ENCODE data around the gene OCA2. TPM values are rescaled to one million over a fixed set of nuclear protein-coding genes. Genes with fewer than 3 reads are reported as not detected.

Gene OCA2
- total and polyA plus RNA-seq, 2 of the 8 experiments (the other 6 are each of a cell fraction or from before 2014, with no cell fraction given): 0.20 TPM

- Histone ChIP-seq H2BK120ac (replicated peaks; ENCODE audit: low read depth, low read length) (no peak overlapping the region), H4K8ac (ENCODE audit: extremely low read depth, insufficient read depth, low read length) (no peak overlapping the region), H3K4me2 (ENCODE audit: insufficient read depth in 1 of 2, low read depth in 2 of 2, low read length in 2 of 2) (no peak overlapping the region), H3K18ac (ENCODE audit: extremely low read depth, low read length) (no peak overlapping the region), H2BK15ac (ENCODE audit: low read length) (no peak overlapping the region), H4K5ac (ENCODE audit: insufficient read length, low read depth, low read length) (no peak overlapping the region), H3K23ac (ENCODE audit: insufficient read length) (no peak overlapping the region), H3K27ac (ENCODE audit: low read depth, low read length) (no peak overlapping the region), H3K79me2 (ENCODE audit: control insufficient read depth in 1 of 2, insufficient read depth in 2 of 2, low read length in 2 of 2) (no peaks in the 10 kb centered on the region), H3K9ac (replicated peaks in 1 of 4; ENCODE audit: extremely low read depth in 1 of 4, low read depth in 3 of 4, low read length in 3 of 4) (no peak overlapping the region), H3K36me3 (ENCODE audit: control insufficient read depth in 2 of 4, insufficient read depth in 4 of 4, low read length in 3 of 4) (no peaks in the 10 kb centered on the region), H3K14ac (ENCODE audit: insufficient read length) (no peak overlapping the region), H3K79me1 (ENCODE audit: low read depth, low read length) (no peaks in the 10 kb centered on the region), H3K23me2 (ENCODE audit: low read depth, low read length) (no peaks in the 10 kb centered on the region), H3K4ac (replicated peaks; ENCODE audit: insufficient read length, low read depth, low read length) (no peak overlapping the region), H2BK5ac (ENCODE audit: low read depth, low read length) (no peak overlapping the region), H4K20me1 (replicated peaks in 1 of 2; ENCODE audit: control insufficient read depth in 1 of 2, insufficient read depth in 2 of 2, low read length in 2 of 2) (no peaks in the 10 kb centered on the region), H3K56ac (replicated peaks; ENCODE audit: insufficient read length, low read depth, low read length) (no peak overlapping the region), H2BK12ac (ENCODE audit: low read depth, low read length) (no peak overlapping the region), H2AK5ac (ENCODE audit: low read depth, low read length) (no peak overlapping the region), H3K4me1 (replicated peaks in 1 of 4; ENCODE audit: control insufficient read depth in 3 of 4, insufficient read depth in 4 of 4, low read length in 3 of 4) (no peaks in the 10 kb centered on the region), H3K4me3 (ENCODE audit: extremely low read depth in 1 of 4, insufficient read depth in 2 of 4, low read depth in 3 of 4, low read length in 4 of 4) (no peak overlapping the region), H2AFZ (ENCODE audit: low read length) (no peak overlapping the region), H4K91ac (replicated peaks; ENCODE audit: insufficient read length, low read length) (no peak overlapping the region), H2BK20ac (ENCODE audit: low read length) (no peak overlapping the region), H3K27me3 (replicated peaks in 1 of 4; ENCODE audit: control insufficient read depth in 3 of 4, extremely low read depth in 1 of 4, insufficient read depth in 3 of 4, low read length in 3 of 4) (no peaks in the 10 kb centered on the region), H3K9me3 (ENCODE audit: insufficient read depth in 2 of 2, low read depth in 1 of 2, low read length in 1 of 2) (no peaks in the 10 kb centered on the region; a peak in 1 of 4 replicates)
- WGBS, 2 experiments (ENCODE audit: extremely low coverage in 1 of 2, insufficient coverage in 1 of 2, insufficient read length in 1 of 2, insufficient replicate concordance in 2 of 2, low coverage in 1 of 2, low lambda C conversion rate in 2 of 2, missing lambda C conversion rate in 1 of 2): 97% methylated on average over 4 of the region's 4 CpGs; no CpG with 5 or more reads in 1 of the 2 experiments
- ChIA-PET CTCF (ENCODE audit: partially characterized antibody) (interaction anchor here (1.0 to 1.6 kb wide), 5 partner anchors 13 to 964 kb away, joined by 3 to 5 read pairs (median 3); no protein-coding TSS in a partner anchor), POLR2A (ENCODE audit: partially characterized antibody) (no interaction called here)
- peak in 1 of 2 experiments; percentile 32 for DNase-seq (ENCODE audit: low read depth in 1 of 2, low spot score in 2 of 2)
- TF ChIP-seq MAX (IDR thresholded peaks at IDR 0.05): no peak
- peak in 1 of 3 experiments; percentile 6; a peak in 1 of 4 replicates for TF ChIP-seq CTCF (IDR thresholded peaks at IDR 0.05; ENCODE audit: control extremely low read depth in 1 of 3, insufficient read depth in 1 of 3, low read depth in 1 of 3, low read length in 3 of 3)
- TF ChIP-seq RAD21 (IDR thresholded peaks at IDR 0.05 in 1 of 2, conservative IDR thresholded peaks at IDR 0.05 in 1 of 2; ENCODE audit: low read depth in 2 of 2, low read length in 2 of 2): peak; percentile 19 to 28; a peak in 3 of 4 replicates
- no peak for TF ChIP-seq POLR2AphosphoS5 (IDR thresholded peaks at IDR 0.05; ENCODE audit: low read depth, low read length)
- no peak for FAIRE-seq
Measured at GRCh38 chr15:27855137-27855536, 244.0 kb downstream of the OCA2 start.

Data from H1 (cell line).